ENCODE measurements around the gene DPP6.

- TF ChIP-seq CTCF (IDR thresholded peaks at IDR 0.05): no peak
- no peak for TF ChIP-seq POLR2A (IDR thresholded peaks at IDR 0.05; ENCODE audit: low read depth)
- TF ChIP-seq POLR2AphosphoS5 (IDR thresholded peaks at IDR 0.05): no peak
Observed at GRCh38 chr7:154647625-154648024, 595.4 kb downstream of the DPP6 start.
